MCF 10A (cell line): ENCODE measurements around the gene SLC16A1. TPM values are rescaled to one million over a fixed set of nuclear protein-coding genes. Genes with fewer than 3 reads are reported as not detected.

Experiments used
- BruUV-seq: library from RNA; stranded (reverse); fragments of 400-500 nt; replicated peaks from 2 replicates; lab custom pipeline; 2021; lab: Mats Ljungman, UMichigan
- CTCF ChIA-PET: fragments of 300-600 bp; sonication (Branson Sonifier 250); formaldehyde crosslinking; extraction: SDS; loops from one replicate; lab custom pipeline; 2021; ENCODE audit warnings: antibody characterized with exemption, inconsistent platforms; lab: Yijun Ruan, JAX
- POLR2A ChIA-PET: fragments of 300-600, 350-650 bp; sonication (Branson Sonifier 250); formaldehyde crosslinking; extraction: SDS; loops from one replicate; lab custom pipeline; 2020; ENCODE audit warnings: antibody characterized with exemption, inconsistent platforms; lab: Yijun Ruan, JAX
- DNase-seq: peaks from one replicate; pipeline ENCODE4 v3.0.0-alpha.2; 2018; ENCODE audit not compliant: unreplicated experiment
- H3K27ac Mint-ChIP-seq: one replicate; pipeline ENCODE4 v1.8.0; 2022; ENCODE audit warnings: mild to moderate bottlenecking, low read depth, mixed read lengths; ENCODE audit not compliant: unreplicated experiment
- H3K27me3 Mint-ChIP-seq: one replicate; pipeline ENCODE4 v1.8.0; 2022; ENCODE audit warnings: mixed read lengths; ENCODE audit not compliant: insufficient read depth, unreplicated experiment
- H3K36me3 Mint-ChIP-seq: one replicate; pipeline ENCODE4 v1.8.0; 2022; ENCODE audit warnings: mild to moderate bottlenecking, moderate library complexity, mixed read lengths; ENCODE audit not compliant: insufficient read depth, unreplicated experiment
- H3K4me1 Mint-ChIP-seq: one replicate; pipeline ENCODE4 v1.8.0; 2022; ENCODE audit warnings: mixed read lengths; ENCODE audit not compliant: insufficient read depth, unreplicated experiment
- H3K4me3 Mint-ChIP-seq: one replicate; pipeline ENCODE4 v1.8.0; 2022; ENCODE audit warnings: mild to moderate bottlenecking, moderate library complexity, mixed read lengths; ENCODE audit not compliant: unreplicated experiment
- H3K9me3 Mint-ChIP-seq: one replicate; pipeline ENCODE4 v1.8.0; 2022; ENCODE audit warnings: mixed read lengths; ENCODE audit not compliant: unreplicated experiment
- CTCF ChIP-seq: fragments of 200-600 bp; IDR thresholded peaks from one replicate; pipeline ENCODE4 v1.8.0; 2022; ENCODE audit warnings: antibody characterized with exemption, mild to moderate bottlenecking; ENCODE audit not compliant: unreplicated experiment
- intact Hi-C: fragments of 100-400 bp; cut with micrococcal nuclease; formaldehyde crosslinking; loops from 2 replicates; pipeline ENCODE4 v1.14.1; 2022
- total RNA-seq: library from RNA; stranded (reverse); gene quantifications from 2 replicates; pipeline ENCODE4 v1.2.3, GENCODE V29; 2022

SLC16A1 gene
- total RNA-seq, 1 experiment from 2014 or later: 142 TPM

GRCh38 chr1:112954017-112954650 lies 1.9 kb downstream of the SLC16A1 start:
- peaks cover 25% of the 10 kb centered on the region for H3K36me3 Mint-ChIP-seq
- H3K27ac Mint-ChIP-seq: peak overlapping the region; percentile 91
- ChIA-PET CTCF (interaction anchor here (0.5 to 4.1 kb wide), 19 partner anchors 12 to 706 kb away, joined by 3 to 29 read pairs (median 4); partner anchors contain the start of genes LRIG2 and PPM1J), POLR2A (interaction anchor here (0.5 to 8.8 kb wide), 29 partner anchors 8 to 559 kb away, joined by 3 to 287 read pairs (median 4); partner anchors contain the start of genes CTTNBP2NL, LRIG2, PPM1J and ST7L)
- TF ChIP-seq CTCF: no peak
- H3K27me3 Mint-ChIP-seq: no peaks in the 10 kb centered on the region
- intact Hi-C loops: loop anchor here (5.0 kb wide), 1 partner anchor 37 kb away; no protein-coding TSS in a partner anchor
- peak overlapping the region; percentile 78 for H3K4me3 Mint-ChIP-seq
- DNase-seq: no peak
- no TSS peak for BruUV-seq
- H3K4me1 Mint-ChIP-seq: peaks cover 42% of the 10 kb centered on the region
- H3K9me3 Mint-ChIP-seq: no peaks in the 10 kb centered on the region

- Mint-ChIP-seq H3K4me3 (no peak overlapping the region), H3K9me3 (no peaks in the 10 kb centered on the region), H3K27ac (peak overlapping the region; percentile 19), H3K36me3 (peaks cover 22% of the 10 kb centered on the region), H3K27me3 (no peaks in the 10 kb centered on the region), H3K4me1 (peaks cover 37% of the 10 kb centered on the region)
- no TSS peak for BruUV-seq
- CTCF ChIA-PET: interaction anchor here (0.6 to 1.8 kb wide), 8 partner anchors 14 to 235 kb away, joined by 3 to 5 read pairs (median 4); no protein-coding TSS in a partner anchor
- intact Hi-C loops: loop anchor here (5.0 kb wide), 1 partner anchor 33 kb away; no protein-coding TSS in a partner anchor
- TF ChIP-seq CTCF: no peak
- DNase-seq: no peak
- POLR2A ChIA-PET: interaction anchor here (1.8 to 8.8 kb wide), 3 partner anchors 12 to 90 kb away, joined by 4 to 287 read pairs (median 6); no protein-coding TSS in a partner anchor
These were observed 5.6 kb downstream of the SLC16A1 start for GRCh38 chr1:112950426-112950825.

DNA sequence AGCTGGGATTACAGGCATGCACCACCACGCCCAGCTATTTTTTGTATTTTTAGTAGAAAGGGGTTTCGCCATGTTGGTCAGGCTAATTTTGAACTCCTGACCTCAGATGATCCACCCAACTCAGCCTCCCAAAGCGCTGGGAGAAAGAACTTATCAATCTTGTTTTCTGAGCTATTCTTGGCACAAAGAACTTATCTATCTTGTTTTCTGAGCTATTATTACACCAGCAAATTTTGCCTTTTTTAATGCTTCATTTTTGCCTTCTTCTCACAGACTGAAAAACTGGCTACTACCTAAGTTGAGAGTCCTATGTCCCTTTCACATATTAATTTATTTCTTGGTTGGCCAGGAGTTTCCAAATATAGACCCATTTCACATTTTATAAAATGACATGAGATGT lies 9.3 kb downstream of the SLC16A1 start:
- Mint-ChIP-seq H3K27ac (no peak overlapping the region), H3K4me3 (no peak overlapping the region), H3K36me3 (peaks cover 35% of the 10 kb centered on the region), H3K4me1 (peaks cover 13% of the 10 kb centered on the region), H3K9me3 (no peaks in the 10 kb centered on the region), H3K27me3 (no peaks in the 10 kb centered on the region)
- intact Hi-C loops: no loop called here
- DNase-seq: no peak
- CTCF ChIA-PET: interaction anchor here (1.0 to 1.2 kb wide), 2 partner anchors 45 to 231 kb away, joined by 3 to 7 read pairs; partner anchors contain the start of gene PPM1J
- BruUV-seq: no TSS peak
- no peak for TF ChIP-seq CTCF
- POLR2A ChIA-PET: interaction anchor here (0.7 to 2.4 kb wide), 4 partner anchors 9 to 100 kb away, joined by 3 to 21 read pairs (median 4); partner anchors contain the start of gene SLC16A1

- POLR2A ChIA-PET: interaction anchor here (0.7 to 12.5 kb wide), 3 partner anchors 9 to 35 kb away, joined by 3 to 287 read pairs (median 4); partner anchors contain the start of gene SLC16A1
These were observed 16.2 kb downstream of the SLC16A1 start for GRCh38 chr1:112939810-112940209.

More at GRCh38 chr1:112939810-112940209, 16.2 kb downstream of the SLC16A1 start:
- intact Hi-C loops: no loop called here
- no peak for TF ChIP-seq CTCF
- no peak for DNase-seq
- Mint-ChIP-seq H3K27ac (no peak overlapping the region), H3K4me3 (no peak overlapping the region), H3K9me3 (no peaks in the 10 kb centered on the region), H3K4me1 (peaks cover 19% of the 10 kb centered on the region), H3K27me3 (no peaks in the 10 kb centered on the region), H3K36me3 (peaks cover 22% of the 10 kb centered on the region)
- no TSS peak for BruUV-seq
- CTCF ChIA-PET: interaction anchor here (0.6 to 1.5 kb wide), 2 partner anchors 224 to 307 kb away, joined by 3 to 5 read pairs; no protein-coding TSS in a partner anchor
